Thyroid gland (tissue), 4 donors: ENCODE data around the gene APLP2. TPM values are rescaled to one million over a fixed set of nuclear protein-coding genes. Genes with fewer than 3 reads are reported as not detected.
"Not testable (repeated sequence)": the region's sequence is repeated elsewhere in the genome, so short reads cannot be mapped to it uniquely, and the experiment has no call there.

Experiments
- DNase-seq, 2 donors: peaks; one replicate each; pipeline ENCODE4 v3.0.0-alpha.2; 2019
- H3K27ac ChIP-seq, 3 donors: fragments of 200-600 bp; sonication (generic); 1 replicate in 2 of 3; 2 replicates in 1 of 3; pipeline ENCODE4 v1.5.1; 2016 to 2019; ENCODE audit warnings: mild to moderate bottlenecking in 1 of 3, moderate library complexity in 1 of 3
- H3K27me3 ChIP-seq: fragments of 200-600 bp; sonication (generic); one replicate; pipeline ENCODE4 v1.5.1; 2019
- H3K36me3 ChIP-seq, 2 donors: fragments of 200-600 bp; sonication (generic); one replicate each; pipeline ENCODE4 v1.5.1; 2016 to 2019
- H3K4me1 ChIP-seq, 2 donors: fragments of 200-600 bp; sonication (generic); one replicate each; pipeline ENCODE4 v1.5.1; 2017 to 2019
- H3K4me3 ChIP-seq, 3 donors: fragments of 200-600 bp; sonication (generic); replicated peaks in 1 of 3; 1 replicate in 2 of 3; 2 replicates in 1 of 3; pipeline ENCODE4 v1.5.1; 2016; ENCODE audit warnings: mild to moderate bottlenecking in 1 of 3
- H3K9me3 ChIP-seq: fragments of 200-600 bp; sonication (generic); one replicate; pipeline ENCODE4 v1.5.1; 2017
- CTCF ChIP-seq, 6 experiments: fragments of 200-600 bp in 3 of 6; fragments of 450-650 bp in 3 of 6; sonication (generic) in 3 of 6; IDR thresholded peaks; one replicate each; pipeline ENCODE4 v1.5.1; 2016 to 2019; ENCODE audit warnings: antibody characterized with exemption in 6 of 6, mild to moderate bottlenecking in 2 of 6, inconsistent platforms in 1 of 6, moderate library complexity in 1 of 6
- POLR2A ChIP-seq, 2 donors: fragments of 450-650 bp; IDR thresholded peaks; one replicate each; pipeline ENCODE4 v1.6.1; 2017; ENCODE audit warnings: antibody characterized with exemption in 2 of 2, mild to moderate bottlenecking in 2 of 2, moderate library complexity in 1 of 2
- WGBS, 2 donors: methylation state at CpG; one replicate each; pipeline ENCODE4 v1.1.5; 2017; 5-methylcytosine and 5-hydroxymethylcytosine counted together
- intact Hi-C: fragments of 100-400 bp; cut with DNase I; formaldehyde crosslinking; loops from one replicate; pipeline ENCODE4 v1.15.1; 2023
- small RNA-seq: library from RNA; depleted of rRNA; stranded (forward); fragments of <200 nt; gene quantifications from one replicate; pipeline ENCODE3, GENCODE V24; 2016
- total RNA-seq, 4 donors: library from RNA; depleted of rRNA; stranded (reverse); fragments of >200 nt; gene quantifications; one replicate each; pipeline ENCODE4 v1.2.3, GENCODE V29; 2016

Gene APLP2
- total RNA-seq, 4 donors from 2014 or later = 782 to 1,078 (median 902) TPM

- Histone ChIP-seq H3K36me3 (peaks cover 3 to 10% of the 10 kb centered on the region in 2 donors), H3K27ac (no peak overlapping the region), H3K9me3 (no peaks in the 10 kb centered on the region), H3K4me1 (peaks cover 0 to 7% of the 10 kb centered on the region in 2 donors), H3K4me3 (no peak overlapping the region), H3K27me3 (no peaks in the 10 kb centered on the region)
- no peak for TF ChIP-seq CTCF (IDR thresholded peaks at IDR 0.05)
- TF ChIP-seq POLR2A (IDR thresholded peaks at IDR 0.05) = no peak
- intact Hi-C loops = no loop called here
- WGBS, 2 donors = 90 to 97% methylated on average over 25 to 29 of the region's 29 CpGs
- no peak for DNase-seq
Observed at GRCh38 chr11:130190371-130190881, 120.7 kb downstream of the APLP2 start.

- no peak overlapping the region for H3K27ac ChIP-seq
- H3K27me3 ChIP-seq = no peaks in the 10 kb centered on the region
- intact Hi-C loops = no loop called here
- no peak overlapping the region for H3K4me3 ChIP-seq
- WGBS, 2 donors = 90 to 94% methylated on average over 14 of the region's 14 CpGs
- no peaks in the 10 kb centered on the region for H3K9me3 ChIP-seq
- no peak for DNase-seq
- TF ChIP-seq POLR2A (IDR thresholded peaks at IDR 0.05) (no peak), CTCF (IDR thresholded peaks at IDR 0.05) (no peak)
- H3K36me3 ChIP-seq = peaks cover 10 to 11% of the 10 kb centered on the region in 2 donors
- peaks cover 0 to 7% of the 10 kb centered on the region in 2 donors for H3K4me1 ChIP-seq
Observed at GRCh38 chr11:130191896-130192295, 122.2 kb downstream of the APLP2 start.

GRCh38 chr11:130192845-130193267, 123.2 kb downstream of the APLP2 start:
- WGBS, 2 donors = 58 to 73% methylated on average over 4 of the region's 4 CpGs
- no peaks in the 10 kb centered on the region for H3K9me3 ChIP-seq
- no peak for DNase-seq
- no peaks in the 10 kb centered on the region for H3K27me3 ChIP-seq
- TF ChIP-seq CTCF (IDR thresholded peaks at IDR 0.05) (no peak), POLR2A (IDR thresholded peaks at IDR 0.05) (no peak)
- intact Hi-C loops = no loop called here
- H3K27ac ChIP-seq = no peak overlapping the region
- peaks cover 15 to 18% of the 10 kb centered on the region in 2 donors for H3K36me3 ChIP-seq
- H3K4me3 ChIP-seq = no peak overlapping the region
- peaks cover 0 to 7% of the 10 kb centered on the region in 2 donors for H3K4me1 ChIP-seq

GRCh38 chr11:130193551-130193950, 123.9 kb downstream of the APLP2 start:
- H3K4me1 ChIP-seq, H3K27ac ChIP-seq, H3K27me3 ChIP-seq, DNase-seq, H3K9me3 ChIP-seq, intact Hi-C loops, H3K4me3 ChIP-seq: not testable (repeated sequence)
- 95 to 96% methylated on average over 14 of the region's 14 CpGs for WGBS, 2 donors
- peaks cover 20 to 25% of the 10 kb centered on the region in 2 donors for H3K36me3 ChIP-seq

Small RNA genes within 50 kb of the gene (small RNA-seq; reads per million reads assigned to genes)
- not detected for gene RF00015
- not detected for gene RPL34P21

Other genes starting within 250 kb of the APLP2 start
- 10 to 100 TPM; 48.0 to 91.6 (median 64.3) TPM for gene NFRKB, start 174.3 kb upstream of the APLP2 start, total RNA-seq
- gene PRDM10, start 67.1 kb upstream of the APLP2 start, total RNA-seq = 10 to 100 TPM in 2 of 4 donors, 1 to 10 TPM in 2; 7.8 to 18.6 (median 9.7) TPM
- gene ST14, start 89.9 kb downstream of the APLP2 start, total RNA-seq = 100 to 1,000 TPM in 2 of 4 donors, 10 to 100 TPM in 2; 53.3 to 102 (median 90.7) TPM
- gene ZBTB44, start 245.0 kb downstream of the APLP2 start, total RNA-seq = 10 to 100 TPM; 57.9 to 85.9 (median 58.8) TPM